Effector CD4-positive, alpha-beta T cell (primary cell): ENCODE measurements around the gene ZNF224.
"Not testable (repeated sequence)": the region's sequence is repeated elsewhere in the genome, so short reads cannot be mapped to it uniquely, and the experiment has no call there.

ENCODE experiments used
- DNase-seq: peaks from one replicate; pipeline ENCODE4 v3.0.0-alpha.2; 2020
- total RNA-seq: gene quantifications from one replicate; lab custom pipeline; 2026; lab: John Stamatoyannopoulos, UW

ZNF224 gene
- total RNA-seq: 54.0 reads per million, percentile 70 among the genes with 10 or more reads in this experiment

DNA sequence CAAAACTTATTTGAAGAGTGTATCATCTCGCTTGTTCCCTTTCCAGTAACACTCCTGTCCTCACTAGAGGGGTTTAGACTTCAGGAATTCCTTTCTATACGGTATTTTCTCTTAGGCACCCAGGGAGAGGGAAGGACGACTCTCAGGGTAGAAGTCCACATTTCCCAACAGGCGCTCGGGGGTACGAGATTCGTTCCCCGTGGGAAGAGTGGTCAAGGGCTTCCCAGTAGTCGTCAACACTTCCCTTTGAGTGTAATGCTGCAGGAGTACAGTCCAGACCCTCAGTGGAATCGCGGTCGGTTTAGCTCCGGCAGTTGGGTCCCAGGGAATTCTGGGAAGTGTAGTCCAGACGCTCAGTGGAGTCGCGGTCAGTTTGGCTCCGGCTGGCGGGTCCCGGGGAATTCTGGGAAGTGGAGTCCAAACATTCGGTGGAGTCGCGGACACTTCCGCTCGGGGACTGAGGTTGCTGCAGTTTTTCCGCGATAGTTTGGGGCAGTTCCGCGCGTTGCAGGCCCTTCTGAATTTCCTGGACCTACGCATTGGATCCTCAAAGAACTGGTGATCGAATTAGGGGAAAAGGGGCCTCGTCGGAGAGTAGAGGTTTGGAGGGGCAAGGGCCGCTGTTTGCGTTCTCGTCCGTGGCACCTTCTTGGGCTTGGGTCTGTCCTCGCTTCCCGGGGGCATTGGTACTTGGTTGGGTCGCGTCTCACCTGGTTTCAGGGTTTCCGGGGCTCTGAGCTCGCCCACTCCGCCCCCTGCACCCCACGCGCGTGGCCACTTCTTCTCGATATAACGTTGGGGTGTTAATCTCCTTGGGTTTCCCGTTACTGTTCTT lies at the start of gene ZNF224:
TSS of gene ZNF224 (plus strand) at position 431 of the 835 bp plus-strand sequence. CDS start 3,513 bp downstream, outside the sequence.
- DNase-seq: peak; percentile 73

GRCh38 chr19:44050740-44051649 lies 43.2 kb upstream of the ZNF224 start:
- no peak for DNase-seq

- DNase-seq: peak; percentile 39
Observed at GRCh38 chr19:44051650-44052402, 42.3 kb upstream of the ZNF224 start, which contains the start of gene ZNF223. TSS of gene ZNF223 (plus strand) at chr19:44052036. CDS start at chr19:44055177, 3,141 bp downstream.

GRCh38 chr19:44055870-44056269 lies 38.3 kb upstream of the ZNF224 start:
- DNase-seq: no peak

DNA sequence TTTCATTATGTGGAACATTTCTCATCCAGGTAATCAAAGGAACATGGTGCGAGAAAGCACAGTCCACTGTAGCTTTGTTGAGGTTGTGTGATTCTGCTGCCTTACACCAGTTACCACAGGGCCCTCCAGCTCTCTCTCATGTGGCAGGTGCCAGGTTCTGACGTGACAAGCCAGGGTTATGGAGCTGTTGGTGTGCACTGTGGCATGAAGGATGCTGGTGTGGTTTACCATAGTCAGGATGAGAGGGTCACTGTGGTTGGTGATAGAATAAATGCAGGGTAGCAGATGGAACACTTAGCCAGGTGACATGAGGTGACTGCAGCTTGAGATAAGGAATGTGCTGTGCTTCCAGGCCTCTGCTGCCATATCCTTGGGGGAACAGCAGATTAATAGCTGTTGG lies 34.9 kb upstream of the ZNF224 start:
- DNase-seq: no peak

DNA sequence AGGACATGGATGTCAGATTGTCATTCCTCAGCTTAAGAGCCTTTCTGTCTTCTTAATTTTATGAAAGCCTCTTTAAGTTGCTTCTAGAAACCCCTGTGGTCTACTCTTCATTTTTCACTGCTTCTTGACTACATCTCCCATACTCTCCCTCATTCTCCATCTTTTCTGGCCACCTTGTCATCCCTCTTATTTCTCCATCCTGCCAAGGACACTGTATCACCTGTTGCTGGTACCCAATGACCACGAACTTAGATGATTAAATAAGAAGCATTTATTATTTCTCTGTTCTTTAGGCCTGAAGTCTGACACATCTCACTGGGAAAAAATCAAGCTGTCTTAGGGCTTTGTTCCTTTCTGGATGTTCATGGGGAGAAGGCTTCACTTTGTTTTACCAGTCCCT lies 33.1 kb upstream of the ZNF224 start:
- no peak for DNase-seq

DNA sequence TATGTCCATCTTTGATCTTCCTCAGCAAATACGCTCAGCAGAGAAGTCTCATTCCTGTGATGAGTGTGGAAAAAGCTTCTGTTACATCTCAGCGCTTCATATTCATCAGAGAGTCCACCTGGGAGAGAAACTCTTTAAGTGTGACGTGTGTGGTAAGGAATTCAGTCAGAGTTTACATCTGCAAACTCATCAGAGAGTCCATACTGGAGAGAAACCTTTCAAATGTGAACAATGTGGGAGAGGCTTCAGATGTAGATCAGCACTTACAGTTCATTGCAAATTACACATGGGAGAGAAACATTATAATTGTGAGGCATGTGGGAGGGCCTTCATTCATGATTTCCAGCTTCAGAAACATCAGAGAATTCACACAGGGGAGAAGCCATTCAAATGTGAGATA lies 27.9 kb upstream of the ZNF224 start:
- DNase-seq: no peak

DNA sequence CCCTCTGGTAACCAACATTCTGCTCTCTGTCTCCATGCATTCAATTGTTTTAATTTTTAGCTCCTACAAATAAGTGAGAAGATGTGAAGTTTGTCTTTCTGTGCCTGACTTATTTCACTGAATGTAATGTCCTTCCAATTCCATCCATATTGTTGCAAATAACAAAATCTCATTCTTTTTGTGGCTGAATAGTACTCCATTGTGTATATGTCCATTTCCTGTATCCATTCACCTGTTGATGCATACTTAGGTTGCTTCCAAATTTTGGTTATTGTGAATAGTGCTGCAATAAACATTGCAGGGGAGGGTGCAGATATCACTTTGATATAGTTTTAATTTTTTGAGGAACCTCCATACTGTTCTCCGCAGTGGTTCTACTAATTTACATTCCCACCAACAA lies 24.7 kb upstream of the ZNF224 start:
- no peak for DNase-seq

- peak; percentile 70 for DNase-seq
Observed at GRCh38 chr19:44071824-44072542, 22.2 kb upstream of the ZNF224 start, which contains the start of gene ZNF284. TSS of gene ZNF284 (plus strand) at chr19:44072159. CDS start at chr19:44076390, 4,231 bp downstream.

DNA sequence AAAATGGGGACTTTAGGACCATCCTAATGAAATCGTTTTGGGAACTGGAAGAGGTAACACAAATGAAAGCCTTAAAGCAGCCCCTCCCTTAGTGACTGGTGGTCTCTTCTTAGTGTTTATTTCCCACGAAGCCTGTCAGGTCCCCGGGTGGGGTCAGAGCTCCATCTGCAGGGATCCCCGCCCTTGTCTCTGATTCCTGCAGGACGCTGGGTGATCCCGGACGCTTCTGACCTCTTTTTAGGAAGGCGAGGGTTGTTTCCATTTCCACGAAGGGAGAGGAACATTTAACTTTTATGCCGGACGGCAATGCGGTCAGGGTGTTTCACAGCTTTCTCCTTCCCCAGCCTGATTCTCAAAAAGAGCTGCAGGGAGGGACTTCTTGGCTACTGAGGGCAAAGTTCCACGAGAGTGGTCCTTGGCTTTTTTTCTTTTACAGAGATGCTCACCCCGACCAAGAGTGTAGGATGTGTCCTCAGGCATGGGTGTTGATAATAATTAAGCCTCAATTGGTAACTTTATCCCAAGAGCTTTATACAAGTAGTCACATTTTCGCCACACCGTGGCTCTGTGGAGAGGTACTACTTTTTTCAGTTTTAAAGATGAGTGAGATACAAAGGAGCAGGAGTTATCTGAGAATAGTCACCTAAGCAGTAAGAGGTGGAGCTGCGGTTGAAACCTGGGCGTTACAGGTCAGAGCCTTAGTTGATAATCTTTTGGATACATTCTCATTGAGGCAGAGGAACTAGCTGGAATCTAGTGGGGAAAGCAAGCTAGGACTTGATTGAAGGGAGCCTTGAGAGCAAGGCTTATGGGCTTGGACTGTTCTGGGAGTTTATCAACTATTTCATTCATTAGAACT lies 21.4 kb upstream of the ZNF224 start:
- no peak for DNase-seq

DNA sequence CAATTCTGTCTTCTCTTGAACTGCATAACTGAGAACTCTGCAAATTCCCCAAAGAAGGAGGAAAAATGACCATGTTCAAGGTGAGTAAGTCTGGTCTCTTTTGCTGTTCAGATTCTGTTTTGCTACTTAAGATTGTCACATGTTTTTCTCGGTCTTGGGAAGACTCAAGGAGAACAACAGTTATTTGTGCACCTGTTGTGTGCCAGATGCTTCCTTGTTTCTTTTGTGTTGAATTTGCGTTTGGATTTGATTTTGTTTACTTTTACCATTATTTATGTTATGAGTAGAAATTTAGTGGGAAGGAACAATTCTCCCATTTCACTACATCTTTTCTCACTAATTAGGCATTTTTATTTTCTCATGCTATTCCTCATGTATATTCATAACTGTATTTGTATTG lies 17.8 kb upstream of the ZNF224 start:
- no peak for DNase-seq

DNA sequence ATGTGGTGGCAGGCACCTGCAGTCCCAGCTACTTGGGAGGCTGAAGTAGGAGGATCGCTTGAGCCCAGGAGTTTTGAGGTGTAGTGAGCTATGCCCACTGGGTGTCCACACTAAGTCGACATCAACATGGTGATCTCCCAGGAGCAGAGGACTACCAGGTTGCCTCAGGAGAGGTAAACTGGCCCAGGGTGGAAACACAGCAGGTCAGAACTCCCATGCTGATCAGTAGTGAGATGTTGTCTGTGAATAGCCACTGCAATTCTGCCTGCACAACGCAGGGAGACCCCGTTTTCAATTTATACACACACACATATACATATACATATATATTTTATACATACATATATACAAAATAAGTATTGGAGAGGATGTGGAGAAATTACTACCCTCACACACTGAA lies 2.1 kb upstream of the ZNF224 start:
- no peak for DNase-seq

- DNase-seq: no peak
Observed at GRCh38 chr19:44107751-44108150, 13.6 kb downstream of the ZNF224 start.

GRCh38 chr19:44109458-44109857 lies 15.3 kb downstream of the ZNF224 start:
- DNase-seq: no peak

DNA sequence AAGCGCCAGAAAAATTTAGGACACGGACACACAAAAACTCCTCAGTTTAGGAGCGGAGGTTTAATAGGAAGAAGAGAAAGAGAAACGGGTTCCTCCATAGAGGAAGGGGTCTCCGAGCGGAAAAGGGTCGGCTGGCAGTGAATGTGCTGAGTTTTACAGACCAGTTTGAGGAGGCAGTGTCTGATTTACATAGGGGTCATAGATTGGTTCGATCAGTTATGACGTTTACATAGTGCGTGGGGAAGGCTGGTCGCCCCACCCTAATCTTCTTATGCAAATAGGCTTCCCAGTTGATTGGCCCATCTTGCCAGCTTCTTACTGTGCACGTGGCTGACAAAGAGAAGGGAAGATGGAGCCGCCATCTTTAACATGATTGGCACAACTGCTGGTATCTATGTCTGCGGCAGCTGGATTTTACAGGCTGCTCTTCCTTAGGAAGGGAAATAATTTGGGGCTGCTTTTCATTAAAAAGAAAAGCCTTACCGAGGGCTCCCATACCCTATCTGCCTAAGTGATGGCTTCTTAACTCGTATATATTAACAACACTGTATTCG lies 17.8 kb downstream of the ZNF224 start:
- no peak for DNase-seq

DNA sequence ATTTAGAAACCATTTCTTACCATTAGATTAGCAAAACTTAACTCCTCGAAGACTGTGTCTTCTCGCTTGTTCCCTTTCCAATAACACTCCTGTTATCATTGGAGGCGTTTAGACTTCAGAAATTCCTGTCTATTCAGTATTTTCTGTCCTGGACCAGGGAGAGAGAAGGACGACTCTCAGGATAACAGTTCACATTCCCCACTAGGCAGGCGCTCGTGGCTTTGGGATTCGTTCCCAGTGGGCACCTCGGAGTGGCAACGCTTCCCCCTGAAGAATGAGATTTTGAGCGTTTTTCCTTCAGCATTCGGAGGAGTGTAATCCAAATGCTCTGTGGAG lies 18.6 kb downstream of the ZNF224 start:
- DNase-seq: no peak

DNA sequence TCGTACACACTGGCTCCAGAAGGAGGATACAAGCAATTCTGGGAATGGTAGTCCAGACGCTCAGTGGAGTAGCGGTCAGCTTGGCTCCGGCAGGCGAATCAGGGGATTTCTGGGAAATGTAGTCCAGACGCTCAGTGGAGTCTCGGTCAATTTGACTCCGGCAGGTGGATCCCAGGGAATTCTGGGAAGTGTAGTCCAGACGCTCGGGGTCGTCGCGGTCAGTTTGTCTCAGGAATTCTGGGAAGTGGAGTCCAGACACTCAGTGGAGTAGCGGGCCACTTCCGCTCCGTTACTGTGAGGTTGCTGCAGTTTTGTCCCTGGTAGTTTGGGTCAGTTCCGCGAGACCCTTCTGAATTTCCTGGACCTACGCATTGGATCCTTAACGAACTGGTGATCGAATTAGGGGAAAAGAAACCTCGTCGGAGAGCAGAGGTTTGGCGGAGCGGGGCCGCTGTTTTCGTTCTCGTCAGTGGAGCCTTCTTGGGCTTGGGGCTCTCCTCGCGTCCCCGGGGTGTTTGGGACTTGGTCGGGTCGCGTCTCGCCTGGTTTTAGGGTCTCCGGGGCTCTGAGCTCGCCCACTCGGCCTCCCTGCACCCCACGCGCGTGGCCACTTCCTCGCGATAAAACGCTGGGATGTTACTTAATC lies 19.1 kb downstream of the ZNF224 start, which contains the start of gene ZNF225:
TSS of gene ZNF225 (plus strand) at position 262 of the 646 bp plus-strand sequence. CDS start 2,429 bp downstream, outside the sequence.
- peak; percentile 71 for DNase-seq

DNA sequence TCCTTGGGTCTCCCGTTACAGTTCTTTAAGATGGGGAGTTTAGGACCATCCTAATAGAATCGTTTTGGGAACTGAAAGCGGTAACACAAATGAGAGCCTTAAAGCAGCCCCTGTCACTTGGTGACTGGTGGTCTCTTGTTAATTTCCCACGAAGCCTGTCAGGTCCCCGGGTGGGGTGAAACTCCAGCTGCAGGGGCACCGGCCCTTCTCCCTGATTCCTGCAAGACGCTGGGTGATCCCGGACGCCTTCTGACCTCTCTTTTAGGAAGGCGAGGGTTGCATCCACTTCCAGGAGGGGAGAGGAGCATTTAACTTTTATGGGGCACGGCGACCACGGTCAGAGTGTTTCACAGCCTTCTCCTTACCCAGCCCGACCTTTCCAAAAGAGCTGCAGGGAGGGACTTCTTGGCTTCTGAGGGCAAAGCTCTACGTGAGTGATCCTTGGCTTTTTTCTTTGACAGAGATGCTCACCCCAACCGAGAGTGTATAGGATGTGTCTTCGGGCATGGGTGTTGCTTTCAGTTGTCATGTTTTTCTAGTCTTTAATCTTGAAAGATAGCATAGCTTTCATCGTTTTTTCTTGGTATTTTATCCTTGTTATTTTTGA lies 19.7 kb downstream of the ZNF224 start:
- no peak for DNase-seq

- DNase-seq: not testable (repeated sequence)
Observed at GRCh38 chr19:44121162-44121561, 27.0 kb downstream of the ZNF224 start.
